Measurements from ENCODE around the gene CDT1. TPM values are rescaled to one million over a fixed set of nuclear protein-coding genes. Genes with fewer than 3 reads are reported as not detected.
"Not testable (repeated sequence)": the region's sequence is repeated elsewhere in the genome, so short reads cannot be mapped to it uniquely, and the experiment has no call there.

Gene CDT1
- total and polyA plus RNA-seq, 10 of the 15 experiments (the other 5 are each of a cell fraction or from before 2014, with no cell fraction given), result 0.50 to 87.6 (median 8.8) TPM

- WGBS (ENCODE audit: insufficient coverage, insufficient replicate concordance, low lambda C conversion rate, missing lambda C conversion rate), result 75% methylated on average over 16 of the region's 19 CpGs
- H2AFZ ChIP-seq (ENCODE audit: control insufficient read depth, low read depth, low read length), result no peak overlapping the region
- peak overlapping the region; percentile 48; the same call in 1 of the 2 replicates for H3K4me2 ChIP-seq (ENCODE audit: control insufficient read depth, insufficient read depth)
- H3K4me3 ChIP-seq, result no peak overlapping the region
- ATAC-seq (no peak), FAIRE-seq (no peak), DNase-seq (ENCODE audit: low read depth, low spot score) (no peak)
- H3K27ac ChIP-seq (ENCODE audit: control insufficient read depth, insufficient read depth), result no peak overlapping the region
- TF ChIP-seq SUPT20H (IDR thresholded peaks at IDR 0.05; ENCODE audit: borderline replicate concordance, control insufficient read depth, low read depth, low read length) (no peak), POLR2A (IDR thresholded peaks at IDR 0.05; ENCODE audit: low read depth, low read length) (peak; percentile 22; the same call in 1 of the 2 replicates)
- H3K9ac ChIP-seq (ENCODE audit: control insufficient read depth, insufficient read depth, low read length), result no peak overlapping the region
- no peaks in the 10 kb centered on the region for H3K9me3 ChIP-seq (replicated peaks; ENCODE audit: control insufficient read depth, insufficient read depth, low read length)
- H4K20me1 ChIP-seq (ENCODE audit: control insufficient read depth, insufficient read depth), result no peaks in the 10 kb centered on the region; the same call in 1 of the 2 replicates
- H3K79me2 ChIP-seq (ENCODE audit: control insufficient read depth, insufficient read depth, low read length), result peaks cover 64% of the 10 kb centered on the region
- RAD21 ChIA-PET (ENCODE audit: unreplicated experiment), result no interaction called here
- no peaks in the 10 kb centered on the region for H3K27me3 ChIP-seq (replicated peaks in 1 of 2; ENCODE audit: control insufficient read depth in 2 of 2, insufficient read depth in 2 of 2, low read length in 1 of 2)
- SMC1A ChIA-PET (ENCODE audit: uncharacterized antibody, unreplicated experiment), result interaction anchor here (1.1 kb wide), 1 partner anchor 12 kb away, joined by 4 read pairs; no protein-coding TSS in a partner anchor
- CTCF ChIA-PET, result interaction anchor here (1.3 kb wide), 1 partner anchor 26 kb away, joined by 5 read pairs; no protein-coding TSS in a partner anchor
- BruUV-seq (replicated peaks), result no TSS peak
- H3K4me1 ChIP-seq (ENCODE audit: control insufficient read depth, insufficient read depth, low read length), result peaks cover 28% of the 10 kb centered on the region
- POLR2A ChIA-PET, result interaction anchor here (1.1 kb wide), 1 partner anchor 70 kb away, joined by 5 read pairs; no protein-coding TSS in a partner anchor
- intact Hi-C loops (cut with micrococcal nuclease; ENCODE audit: unreplicated experiment), result no loop called here
- in situ Hi-C loops (cut with MboI), result no loop called here
- H3K36me3 ChIP-seq (ENCODE audit: control insufficient read depth in 2 of 2, insufficient read depth in 2 of 2, low read length in 1 of 2), result peaks cover under 1 to 3% of the 10 kb centered on the region in 2 experiments; a peak in 2 of 4 replicates
Observed at GRCh38 chr16:88771294-88771772, 32.3 kb upstream of the CDT1 start.

GRCh38 chr16:88771781-88772180, 31.8 kb upstream of the CDT1 start:
- H3K4me3 ChIP-seq; in situ Hi-C loops (cut with MboI); RAD21 ChIA-PET (ENCODE audit: unreplicated experiment); CTCF ChIA-PET; FAIRE-seq; H3K4me2 ChIP-seq (ENCODE audit: control insufficient read depth, insufficient read depth); DNase-seq (ENCODE audit: low read depth, low spot score); ATAC-seq; H3K9me3 ChIP-seq (replicated peaks; ENCODE audit: control insufficient read depth, insufficient read depth, low read length); H2AFZ ChIP-seq (ENCODE audit: control insufficient read depth, low read depth, low read length); BruUV-seq (replicated peaks); H3K27ac ChIP-seq (ENCODE audit: control insufficient read depth, insufficient read depth); H4K20me1 ChIP-seq (ENCODE audit: control insufficient read depth, insufficient read depth); intact Hi-C loops (cut with micrococcal nuclease; ENCODE audit: unreplicated experiment); SMC1A ChIA-PET (ENCODE audit: uncharacterized antibody, unreplicated experiment); H3K27me3 ChIP-seq (replicated peaks in 1 of 2; ENCODE audit: control insufficient read depth in 2 of 2, insufficient read depth in 2 of 2, low read length in 1 of 2); H3K9ac ChIP-seq (ENCODE audit: control insufficient read depth, insufficient read depth, low read length); H3K36me3 ChIP-seq (ENCODE audit: control insufficient read depth in 2 of 2, insufficient read depth in 2 of 2, low read length in 1 of 2): not testable (repeated sequence)
- Histone ChIP-seq H3K4me1 (ENCODE audit: control insufficient read depth, insufficient read depth, low read length) (peaks cover 28% of the 10 kb centered on the region), H3K79me2 (ENCODE audit: control insufficient read depth, insufficient read depth, low read length) (peaks cover 62% of the 10 kb centered on the region)
- POLR2A ChIA-PET, result interaction anchor here (0.7 to 1.1 kb wide), 2 partner anchors 23 to 70 kb away, joined by 5 to 6 read pairs; no protein-coding TSS in a partner anchor
- 55% methylated on average over 10 of the region's 23 CpGs for WGBS (ENCODE audit: insufficient coverage, insufficient replicate concordance, low lambda C conversion rate, missing lambda C conversion rate)
- peak; percentile 2; the same call in 1 of the 2 replicates for TF ChIP-seq POLR2A (IDR thresholded peaks at IDR 0.05; ENCODE audit: low read depth, low read length)
